Measurements from ENCODE around the gene NUP43. TPM values are rescaled to one million over a fixed set of nuclear protein-coding genes. Genes with fewer than 3 reads are reported as not detected.
A peak's percentile ranks its signal among the peaks of the same experiment; 100 is the strongest.

Gene NUP43
- total and polyA plus RNA-seq, 2 of the 13 experiments (the other 11 are each of a cell fraction or from before 2014, with no cell fraction given) = 38.9 to 85.1 TPM

- TF ChIP-seq SRSF9 (IDR thresholded peaks at IDR 0.05; ENCODE audit: borderline replicate concordance, insufficient read depth, low read depth, low read length, poor library complexity, severe bottlenecking) (no peak), ZNF724P (CRISPR knock-in tag; IDR thresholded peaks at IDR 0.05; ENCODE audit: borderline replicate concordance) (no peak), ZNF7 (CRISPR knock-in tag; IDR thresholded peaks at IDR 0.05) (no peak), ETV5 (CRISPR knock-in tag; IDR thresholded peaks at IDR 0.05; ENCODE audit: borderline replicate concordance) (no peak), ZFP91 (CRISPR knock-in tag; IDR thresholded peaks at IDR 0.05; ENCODE audit: borderline replicate concordance) (peak; percentile 89), MYNN (CRISPR knock-in tag; IDR thresholded peaks at IDR 0.05; ENCODE audit: low read depth) (no peak), ZNF296 (CRISPR knock-in tag; conservative IDR thresholded peaks at IDR 0.05) (no peak), ZNF761 (CRISPR knock-in tag; conservative IDR thresholded peaks at IDR 0.05) (peak; percentile 38; the same call in 1 of the 2 replicates), PCBP2 (optimal IDR thresholded peaks at IDR 0.05; ENCODE audit: low read depth, low read length, poor library complexity, severe bottlenecking) (no peak), SNAI1 (CRISPR knock-in tag; IDR thresholded peaks at IDR 0.05; ENCODE audit: borderline replicate concordance) (no peak), HCFC1 (IDR thresholded peaks at IDR 0.05; ENCODE audit: low read depth, low read length) (peak; percentile 23; the same call in 1 of the 2 replicates), ATF5 (CRISPR knock-in tag; IDR thresholded peaks at IDR 0.05; ENCODE audit: low read depth) (no peak), ZNF619 (CRISPR knock-in tag; IDR thresholded peaks at IDR 0.05) (0 out of 2 replicates have a peak, but pooled peaks have one; percentile 12), ZSCAN21 (CRISPR knock-in tag; IDR thresholded peaks at IDR 0.05; ENCODE audit: borderline replicate concordance) (peak; percentile 65; the same call in 1 of the 2 replicates), TOE1 (CRISPR knock-in tag; IDR thresholded peaks at IDR 0.05) (no peak), DMAP1 (CRISPR knock-in tag; IDR thresholded peaks at IDR 0.05) (peak; percentile 34; the same call in 1 of the 2 replicates), ZNF570 (CRISPR knock-in tag; IDR thresholded peaks at IDR 0.05; ENCODE audit: borderline replicate concordance) (no peak)
- TF ChIP-seq, protein P1, sequence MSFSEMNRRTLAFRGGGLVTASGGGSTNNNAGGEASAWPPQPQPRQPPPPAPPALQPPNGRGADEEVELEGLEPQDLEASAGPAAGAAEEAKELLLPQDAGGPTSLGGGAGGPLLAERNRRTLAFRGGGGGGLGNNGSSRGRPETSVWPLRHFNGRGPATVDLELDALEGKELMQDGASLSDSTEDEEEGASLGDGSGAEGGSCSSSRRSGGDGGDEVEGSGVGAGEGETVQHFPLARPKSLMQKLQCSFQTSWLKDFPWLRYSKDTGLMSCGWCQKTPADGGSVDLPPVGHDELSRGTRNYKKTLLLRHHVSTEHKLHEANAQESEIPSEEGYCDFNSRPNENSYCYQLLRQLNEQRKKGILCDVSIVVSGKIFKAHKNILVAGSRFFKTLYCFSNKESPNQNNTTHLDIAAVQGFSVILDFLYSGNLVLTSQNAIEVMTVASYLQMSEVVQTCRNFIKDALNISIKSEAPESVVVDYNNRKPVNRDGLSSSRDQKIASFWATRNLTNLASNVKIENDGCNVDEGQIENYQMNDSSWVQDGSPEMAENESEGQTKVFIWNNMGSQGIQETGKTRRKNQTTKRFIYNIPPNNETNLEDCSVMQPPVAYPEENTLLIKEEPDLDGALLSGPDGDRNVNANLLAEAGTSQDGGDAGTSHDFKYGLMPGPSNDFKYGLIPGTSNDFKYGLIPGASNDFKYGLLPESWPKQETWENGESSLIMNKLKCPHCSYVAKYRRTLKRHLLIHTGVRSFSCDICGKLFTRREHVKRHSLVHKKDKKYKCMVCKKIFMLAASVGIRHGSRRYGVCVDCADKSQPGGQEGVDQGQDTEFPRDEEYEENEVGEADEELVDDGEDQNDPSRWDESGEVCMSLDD (CRISPR knock-in tag; IDR thresholded peaks at IDR 0.05; ENCODE audit: borderline replicate concordance) = 0 out of 2 replicates have a peak, but pooled peaks have one; percentile 53
- TF ChIP-seq, protein P2, sequence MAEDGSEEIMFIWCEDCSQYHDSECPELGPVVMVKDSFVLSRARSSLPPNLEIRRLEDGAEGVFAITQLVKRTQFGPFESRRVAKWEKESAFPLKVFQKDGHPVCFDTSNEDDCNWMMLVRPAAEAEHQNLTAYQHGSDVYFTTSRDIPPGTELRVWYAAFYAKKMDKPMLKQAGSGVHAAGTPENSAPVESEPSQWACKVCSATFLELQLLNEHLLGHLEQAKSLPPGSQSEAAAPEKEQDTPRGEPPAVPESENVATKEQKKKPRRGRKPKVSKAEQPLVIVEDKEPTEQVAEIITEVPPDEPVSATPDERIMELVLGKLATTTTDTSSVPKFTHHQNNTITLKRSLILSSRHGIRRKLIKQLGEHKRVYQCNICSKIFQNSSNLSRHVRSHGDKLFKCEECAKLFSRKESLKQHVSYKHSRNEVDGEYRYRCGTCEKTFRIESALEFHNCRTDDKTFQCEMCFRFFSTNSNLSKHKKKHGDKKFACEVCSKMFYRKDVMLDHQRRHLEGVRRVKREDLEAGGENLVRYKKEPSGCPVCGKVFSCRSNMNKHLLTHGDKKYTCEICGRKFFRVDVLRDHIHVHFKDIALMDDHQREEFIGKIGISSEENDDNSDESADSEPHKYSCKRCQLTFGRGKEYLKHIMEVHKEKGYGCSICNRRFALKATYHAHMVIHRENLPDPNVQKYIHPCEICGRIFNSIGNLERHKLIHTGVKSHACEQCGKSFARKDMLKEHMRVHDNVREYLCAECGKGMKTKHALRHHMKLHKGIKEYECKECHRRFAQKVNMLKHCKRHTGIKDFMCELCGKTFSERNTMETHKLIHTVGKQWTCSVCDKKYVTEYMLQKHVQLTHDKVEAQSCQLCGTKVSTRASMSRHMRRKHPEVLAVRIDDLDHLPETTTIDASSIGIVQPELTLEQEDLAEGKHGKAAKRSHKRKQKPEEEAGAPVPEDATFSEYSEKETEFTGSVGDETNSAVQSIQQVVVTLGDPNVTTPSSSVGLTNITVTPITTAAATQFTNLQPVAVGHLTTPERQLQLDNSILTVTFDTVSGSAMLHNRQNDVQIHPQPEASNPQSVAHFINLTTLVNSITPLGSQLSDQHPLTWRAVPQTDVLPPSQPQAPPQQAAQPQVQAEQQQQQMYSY (CRISPR knock-in tag; IDR thresholded peaks at IDR 0.05) = 0 out of 2 replicates have a peak, but pooled peaks have one; percentile 50
Measured at GRCh38 chr6:149749594-149750135, 3.3 kb upstream of the NUP43 start, which contains the start of gene PCMT1 (continued).

All from HepG2 (cell line).